ENCODE results near the gene ME1.

Gene ME1

DNA sequence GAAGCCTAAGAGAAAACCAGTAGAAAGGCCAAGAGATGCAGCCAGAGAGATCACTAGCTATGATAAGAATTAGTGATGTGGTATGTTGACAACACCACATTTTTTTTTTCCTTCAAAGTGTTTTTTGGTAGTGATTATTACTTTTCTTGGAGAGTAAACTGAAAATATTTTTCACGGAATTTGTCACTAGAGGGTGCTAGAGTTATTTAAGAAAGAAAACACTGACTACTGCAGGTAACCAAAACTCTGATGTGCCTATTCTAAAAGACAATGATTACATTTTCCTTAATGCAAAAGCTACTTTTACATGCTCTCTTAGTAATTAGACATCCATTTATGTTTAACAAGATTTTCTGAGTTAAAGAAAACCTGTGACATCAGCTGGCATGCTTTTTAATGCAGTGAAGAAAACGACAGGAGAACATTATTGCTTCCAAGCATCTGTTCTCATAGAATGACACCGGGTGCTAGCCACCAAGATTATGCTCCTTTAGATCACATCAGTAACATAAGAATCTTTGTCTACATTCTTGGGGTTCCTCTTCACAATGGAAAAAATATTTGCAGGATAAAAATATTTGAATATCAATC, 208.9 kb downstream of the ME1 start:
- TF ChIP-seq POLR2AphosphoS5 (IDR thresholded peaks at IDR 0.05; ENCODE audit: low read depth, low read length) (no peak), TAF1 (IDR thresholded peaks at IDR 0.05; ENCODE audit: borderline replicate concordance, insufficient read depth, low read length) (no peak), FOXP2 (optimal IDR thresholded peaks at IDR 0.05; ENCODE audit: borderline replicate concordance, extremely low read depth, extremely low read length, insufficient read depth) (no peak), SIN3A (IDR thresholded peaks at IDR 0.05; ENCODE audit: borderline replicate concordance, insufficient read depth, low read length) (no peak)
- TF ChIP-seq, protein P1, sequence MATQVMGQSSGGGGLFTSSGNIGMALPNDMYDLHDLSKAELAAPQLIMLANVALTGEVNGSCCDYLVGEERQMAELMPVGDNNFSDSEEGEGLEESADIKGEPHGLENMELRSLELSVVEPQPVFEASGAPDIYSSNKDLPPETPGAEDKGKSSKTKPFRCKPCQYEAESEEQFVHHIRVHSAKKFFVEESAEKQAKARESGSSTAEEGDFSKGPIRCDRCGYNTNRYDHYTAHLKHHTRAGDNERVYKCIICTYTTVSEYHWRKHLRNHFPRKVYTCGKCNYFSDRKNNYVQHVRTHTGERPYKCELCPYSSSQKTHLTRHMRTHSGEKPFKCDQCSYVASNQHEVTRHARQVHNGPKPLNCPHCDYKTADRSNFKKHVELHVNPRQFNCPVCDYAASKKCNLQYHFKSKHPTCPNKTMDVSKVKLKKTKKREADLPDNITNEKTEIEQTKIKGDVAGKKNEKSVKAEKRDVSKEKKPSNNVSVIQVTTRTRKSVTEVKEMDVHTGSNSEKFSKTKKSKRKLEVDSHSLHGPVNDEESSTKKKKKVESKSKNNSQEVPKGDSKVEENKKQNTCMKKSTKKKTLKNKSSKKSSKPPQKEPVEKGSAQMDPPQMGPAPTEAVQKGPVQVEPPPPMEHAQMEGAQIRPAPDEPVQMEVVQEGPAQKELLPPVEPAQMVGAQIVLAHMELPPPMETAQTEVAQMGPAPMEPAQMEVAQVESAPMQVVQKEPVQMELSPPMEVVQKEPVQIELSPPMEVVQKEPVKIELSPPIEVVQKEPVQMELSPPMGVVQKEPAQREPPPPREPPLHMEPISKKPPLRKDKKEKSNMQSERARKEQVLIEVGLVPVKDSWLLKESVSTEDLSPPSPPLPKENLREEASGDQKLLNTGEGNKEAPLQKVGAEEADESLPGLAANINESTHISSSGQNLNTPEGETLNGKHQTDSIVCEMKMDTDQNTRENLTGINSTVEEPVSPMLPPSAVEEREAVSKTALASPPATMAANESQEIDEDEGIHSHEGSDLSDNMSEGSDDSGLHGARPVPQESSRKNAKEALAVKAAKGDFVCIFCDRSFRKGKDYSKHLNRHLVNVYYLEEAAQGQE (IDR thresholded peaks at IDR 0.05; ENCODE audit: insufficient read depth in 1 of 2, low read depth in 2 of 2, low read length in 2 of 2) = no peak

DNA sequence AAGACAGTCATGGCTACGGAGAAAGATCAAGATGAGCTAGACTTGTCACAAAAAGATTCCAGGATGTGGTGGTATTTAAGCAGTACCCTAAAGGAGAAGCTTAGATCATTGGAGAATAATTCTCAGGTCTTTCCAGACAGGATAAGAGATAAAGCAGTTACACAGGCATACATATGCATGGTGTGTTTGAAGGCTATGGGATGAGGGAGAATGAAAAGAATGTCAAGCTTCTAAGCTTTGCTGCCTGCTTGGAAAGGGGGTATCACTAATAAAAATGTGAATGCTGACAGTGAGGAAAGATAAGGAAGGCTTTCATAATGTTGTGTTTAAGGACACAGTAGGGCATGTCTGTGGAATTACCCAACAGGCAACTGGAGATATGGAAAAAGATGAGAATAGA, 209.6 kb downstream of the ME1 start:
- TF ChIP-seq FOXP2 (optimal IDR thresholded peaks at IDR 0.05; ENCODE audit: borderline replicate concordance, extremely low read depth, extremely low read length, insufficient read depth) (no peak), TAF1 (IDR thresholded peaks at IDR 0.05; ENCODE audit: borderline replicate concordance, insufficient read depth, low read length) (no peak), SIN3A (IDR thresholded peaks at IDR 0.05; ENCODE audit: borderline replicate concordance, insufficient read depth, low read length) (no peak), POLR2AphosphoS5 (IDR thresholded peaks at IDR 0.05; ENCODE audit: low read depth, low read length) (no peak)
- TF ChIP-seq, protein P1 (IDR thresholded peaks at IDR 0.05; ENCODE audit: insufficient read depth in 1 of 2, low read depth in 2 of 2, low read length in 2 of 2) = no peak

DNA sequence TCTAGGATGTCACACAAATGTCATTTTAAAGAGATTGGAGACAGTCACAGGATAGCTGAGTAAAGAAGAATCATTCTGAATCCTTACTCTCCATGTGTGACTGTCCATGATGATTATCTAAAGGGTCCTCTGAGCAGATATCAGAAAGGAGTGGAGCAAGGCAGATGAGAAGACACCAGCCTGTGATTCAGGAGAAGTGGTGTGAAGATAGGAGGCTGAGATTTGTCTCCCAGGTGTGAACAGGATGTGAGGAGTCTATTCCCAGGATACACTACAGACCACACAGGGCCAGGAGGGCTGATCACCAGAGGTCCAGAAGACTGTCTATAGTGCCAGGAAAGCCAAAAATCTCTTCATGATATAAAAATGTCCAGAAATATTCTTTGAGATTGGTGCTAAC, 210.7 kb downstream of the ME1 start:
- TF ChIP-seq SIN3A (IDR thresholded peaks at IDR 0.05; ENCODE audit: borderline replicate concordance, insufficient read depth, low read length) = no peak
- no peak for TF ChIP-seq FOXP2 (optimal IDR thresholded peaks at IDR 0.05; ENCODE audit: borderline replicate concordance, extremely low read depth, extremely low read length, insufficient read depth)
- TF ChIP-seq POLR2AphosphoS5 (IDR thresholded peaks at IDR 0.05; ENCODE audit: low read depth, low read length) = no peak
- TF ChIP-seq, protein P1 (IDR thresholded peaks at IDR 0.05; ENCODE audit: insufficient read depth in 1 of 2, low read depth in 2 of 2, low read length in 2 of 2) = no peak
- no peak for TF ChIP-seq TAF1 (IDR thresholded peaks at IDR 0.05; ENCODE audit: borderline replicate concordance, insufficient read depth, low read length)

DNA sequence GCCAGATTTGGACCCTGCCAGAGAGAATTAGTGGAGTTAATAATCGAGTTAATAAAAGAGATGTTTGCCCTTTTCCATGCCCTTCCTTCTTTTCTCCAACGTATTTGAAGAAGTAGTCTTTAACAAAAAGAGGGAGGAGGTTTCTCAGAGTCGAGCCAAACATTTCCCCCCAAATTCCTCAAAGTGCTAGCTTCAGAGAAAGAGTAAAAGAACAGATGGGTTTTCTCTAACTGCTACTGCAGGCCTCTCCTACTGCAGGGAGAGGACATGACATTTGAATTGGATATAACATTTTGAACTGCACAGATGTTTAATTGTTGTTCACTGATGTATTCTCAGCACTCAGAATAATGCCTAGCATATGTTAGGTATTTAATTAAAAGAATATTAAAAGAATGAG, 212.2 kb downstream of the ME1 start:
- TF ChIP-seq TAF1 (IDR thresholded peaks at IDR 0.05; ENCODE audit: borderline replicate concordance, insufficient read depth, low read length) = no peak
- TF ChIP-seq FOXP2 (optimal IDR thresholded peaks at IDR 0.05; ENCODE audit: borderline replicate concordance, extremely low read depth, extremely low read length, insufficient read depth) = no peak
- TF ChIP-seq, protein P1 (IDR thresholded peaks at IDR 0.05; ENCODE audit: insufficient read depth in 1 of 2, low read depth in 2 of 2, low read length in 2 of 2) = no peak
- TF ChIP-seq POLR2AphosphoS5 (IDR thresholded peaks at IDR 0.05; ENCODE audit: low read depth, low read length) = no peak
- TF ChIP-seq SIN3A (IDR thresholded peaks at IDR 0.05; ENCODE audit: borderline replicate concordance, insufficient read depth, low read length) = no peak
